Kidney capillary endothelial cell (primary cell): ENCODE measurements around the gene GABRD.
"Not testable (repeated sequence)": the region's sequence is repeated elsewhere in the genome, so short reads cannot be mapped to it uniquely, and the experiment has no call there.

Source experiments
- DNase-seq: peaks from one replicate; pipeline ENCODE4 v3.0.0-alpha.2; 2018; ENCODE audit warnings: low spot score

GABRD gene

GRCh38 chr1:2019172-2019543, at the start of gene GABRD:
Gene GABRD, plus strand, starts transcription at chr1:2019345. Its CDS starts 79 bp downstream, at chr1:2019424.
- no peak for DNase-seq

GRCh38 chr1:1969505-1969900, 49.6 kb upstream of the GABRD start:
- DNase-seq: no peak

- DNase-seq: no peak
Measured at GRCh38 chr1:1969953-1970716, 49.0 kb upstream of the GABRD start.

GRCh38 chr1:1971017-1971416, 48.1 kb upstream of the GABRD start:
- DNase-seq: no peak

GRCh38 chr1:1971688-1972087, 47.5 kb upstream of the GABRD start:
- no peak for DNase-seq

GRCh38 chr1:1972976-1973715, 46.0 kb upstream of the GABRD start:
- DNase-seq: no peak

- no peak for DNase-seq
Measured at GRCh38 chr1:1973716-1974642, 45.2 kb upstream of the GABRD start.

GRCh38 chr1:1974834-1975233, 44.3 kb upstream of the GABRD start:
- DNase-seq: no peak

GRCh38 chr1:1975535-1975934, 43.6 kb upstream of the GABRD start:
- no peak for DNase-seq

- DNase-seq: no peak
Measured at GRCh38 chr1:1976031-1976430, 43.1 kb upstream of the GABRD start.

- DNase-seq: no peak
Measured at GRCh38 chr1:1978108-1978507, 41.0 kb upstream of the GABRD start.

- not testable (repeated sequence) for DNase-seq
Measured at GRCh38 chr1:1978690-1979481, 40.3 kb upstream of the GABRD start.

- DNase-seq: no peak
Measured at GRCh38 chr1:1979482-1980165, 39.5 kb upstream of the GABRD start.

- DNase-seq: no peak
Measured at GRCh38 chr1:1980467-1981141, 38.5 kb upstream of the GABRD start.

GRCh38 chr1:1981142-1981500, 38.0 kb upstream of the GABRD start:
- DNase-seq: no peak

- DNase-seq: not testable (repeated sequence)
Measured at GRCh38 chr1:1981631-1982327, 37.4 kb upstream of the GABRD start.

- DNase-seq: no peak
Measured at GRCh38 chr1:1982379-1983232, 36.5 kb upstream of the GABRD start.

- DNase-seq: no peak
Measured at GRCh38 chr1:1984560-1985070, 34.5 kb upstream of the GABRD start.
